AML-193 (cell line): ENCODE data around the gene METRN.

Source experiments
- DNase-seq, 2 experiments: peaks; one replicate each; lab custom pipeline; 2025; lab: John Stamatoyannopoulos, UW

Gene METRN

DNA sequence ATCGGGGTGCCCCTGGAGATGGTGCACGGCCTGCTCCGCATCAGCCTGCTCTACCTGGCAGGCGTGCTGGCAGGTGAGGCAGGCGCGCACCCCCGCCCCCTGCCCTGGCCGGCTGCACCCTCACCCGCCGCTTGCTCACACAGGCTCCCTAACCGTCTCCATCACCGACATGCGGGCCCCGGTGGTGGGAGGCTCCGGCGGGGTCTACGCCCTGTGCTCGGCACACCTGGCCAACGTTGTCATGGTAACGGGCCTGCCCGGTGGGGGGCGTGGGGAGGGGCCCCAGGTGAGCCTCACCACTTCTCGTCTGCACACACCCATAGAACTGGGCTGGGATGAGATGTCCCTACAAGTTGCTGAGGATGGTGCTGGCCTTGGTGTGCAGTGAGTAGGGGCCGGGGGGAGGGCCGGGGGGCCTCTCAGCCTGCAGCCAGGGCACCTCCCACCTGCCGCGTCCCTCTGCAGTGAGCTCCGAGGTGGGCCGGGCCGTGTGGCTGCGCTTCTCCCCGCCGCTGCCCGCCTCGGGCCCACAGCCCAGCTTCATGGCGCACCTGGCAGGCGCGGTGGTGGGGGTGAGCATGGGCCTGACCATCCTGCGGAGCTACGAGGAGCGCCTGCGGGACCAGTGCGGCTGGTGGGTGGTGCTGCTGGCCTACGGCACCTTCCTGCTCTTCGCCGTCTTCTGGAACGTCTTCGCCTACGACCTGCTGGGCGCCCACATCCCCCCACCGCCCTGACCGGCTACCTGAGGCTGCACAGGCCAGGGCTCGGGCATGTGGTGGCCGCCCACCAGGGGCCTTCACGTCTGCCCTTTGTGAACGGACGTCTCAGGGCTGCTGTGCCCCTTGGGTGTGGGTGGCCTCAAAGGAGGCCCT, 37.4 kb upstream of the METRN start:
- no peak for DNase-seq

DNA sequence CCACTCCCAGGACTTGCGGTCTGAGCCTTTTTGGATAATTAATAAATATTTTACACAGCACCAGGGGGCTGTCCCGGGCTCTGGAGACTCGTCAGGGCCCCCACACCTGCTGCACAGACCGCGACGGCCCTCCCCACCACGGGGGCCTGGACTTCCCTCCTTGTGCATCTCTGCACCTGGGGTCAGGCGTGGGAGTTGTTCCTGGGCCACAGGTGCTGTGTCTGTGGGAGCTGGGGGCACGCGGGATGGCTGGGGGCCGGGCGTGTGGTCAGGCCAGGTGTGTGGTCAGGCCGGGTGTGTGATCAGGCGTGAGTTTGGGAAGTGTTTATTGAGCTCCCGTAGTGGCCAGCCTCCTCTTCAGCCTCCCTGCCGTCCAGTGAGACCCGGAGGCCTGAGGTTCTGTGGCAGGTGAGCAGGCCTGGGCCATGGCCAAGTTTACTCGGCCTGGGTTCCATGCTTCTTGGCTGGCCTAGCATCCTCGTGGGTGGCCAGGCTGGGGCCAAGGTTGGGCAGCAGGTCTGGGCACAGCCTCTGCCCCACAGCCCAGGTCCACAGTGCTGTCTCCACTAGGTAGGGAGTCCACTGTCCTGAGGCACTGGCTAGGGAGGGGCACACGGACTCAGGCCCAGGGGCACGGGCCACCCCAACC, 36.6 kb upstream of the METRN start:
- no peak for DNase-seq

DNA sequence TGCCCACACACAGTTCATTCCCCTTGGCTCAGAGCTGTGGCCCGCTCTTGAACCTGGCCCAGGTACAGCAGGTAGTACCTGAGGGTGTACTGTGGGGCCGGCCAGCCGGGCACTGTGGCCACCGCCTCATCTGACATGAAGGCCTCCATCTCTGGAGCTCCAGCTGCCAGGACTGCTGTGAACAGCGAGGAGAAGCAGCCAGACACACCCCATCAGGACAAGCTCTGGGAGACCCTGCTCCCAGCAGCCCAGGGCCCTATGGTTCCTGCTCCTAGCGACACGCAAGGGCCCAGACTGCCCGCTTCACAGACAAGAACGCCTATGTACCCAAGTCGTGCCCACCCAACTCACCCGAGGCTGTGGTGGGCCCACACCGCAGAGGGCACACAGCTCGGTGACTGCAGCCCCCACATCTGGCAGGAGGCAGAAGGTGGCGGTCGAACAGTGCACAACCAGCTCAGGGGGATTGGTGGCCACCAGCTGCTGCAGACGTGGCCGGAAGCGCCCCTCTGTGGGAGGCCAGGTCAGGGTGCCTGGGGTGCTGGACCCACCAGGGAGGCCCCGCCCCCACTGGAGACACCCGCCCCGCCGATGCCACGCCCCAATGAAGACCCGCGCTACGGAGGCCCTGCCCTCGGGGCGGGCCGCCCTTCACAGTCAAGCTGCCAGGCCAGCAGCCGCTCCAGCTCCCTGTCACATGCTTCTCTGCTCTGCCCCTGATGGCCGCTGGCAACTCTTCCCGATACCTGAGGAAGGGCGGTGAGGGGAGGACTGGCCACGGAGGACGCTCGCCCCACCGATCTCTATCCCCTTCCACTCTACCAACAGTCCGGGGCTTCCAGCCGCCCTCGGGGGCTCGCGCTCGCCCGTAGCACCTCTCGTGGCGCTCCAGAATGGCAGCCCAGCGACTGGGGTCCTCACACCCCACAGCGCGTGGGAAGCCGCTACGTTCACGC, 35.8 kb upstream of the METRN start:
- peak; percentile 32 to 48 for DNase-seq

DNA sequence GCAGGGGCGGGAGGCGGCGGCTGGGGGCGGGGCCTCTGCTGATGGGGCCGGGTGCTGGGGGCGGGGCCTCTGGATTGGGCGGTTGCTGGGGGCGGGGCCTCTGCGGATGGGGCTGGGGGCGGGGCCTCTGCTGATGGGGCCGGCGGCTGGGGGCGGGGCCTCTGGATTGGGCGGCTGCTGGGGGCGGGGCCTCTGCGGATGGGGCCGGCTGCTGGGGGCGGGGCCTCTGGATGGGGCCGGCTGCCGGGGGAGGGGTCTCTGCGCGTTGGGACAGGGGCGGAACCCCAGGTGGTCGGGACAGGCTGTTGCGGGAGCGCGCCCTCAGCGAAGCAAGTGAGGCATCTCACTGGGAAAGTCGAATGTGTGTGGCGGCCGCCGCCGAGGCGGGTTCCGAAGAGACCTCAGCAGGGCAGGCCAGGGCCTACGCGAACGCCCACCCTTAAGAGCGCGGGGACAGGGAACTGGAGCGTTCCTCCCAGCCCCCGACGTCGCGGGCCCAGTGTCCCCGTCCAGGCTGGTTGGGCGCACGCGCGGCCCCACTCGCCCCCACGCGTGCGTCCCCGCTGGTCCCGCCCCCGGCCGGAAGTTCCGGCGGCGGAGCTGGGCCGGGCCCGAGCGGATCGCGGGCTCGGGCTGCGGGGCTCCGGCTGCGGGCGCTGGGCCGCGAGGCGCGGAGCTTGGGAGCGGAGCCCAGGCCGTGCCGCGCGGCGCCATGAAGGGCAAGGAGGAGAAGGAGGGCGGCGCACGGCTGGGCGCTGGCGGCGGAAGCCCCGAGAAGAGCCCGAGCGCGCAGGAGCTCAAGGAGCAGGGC, 34.9 kb upstream of the METRN start, which contains the start of gene STUB1:
Gene STUB1 (plus strand): TSS at position 597 of the 811 bp plus-strand sequence. CDS start 116 bp downstream, at position 713.
- DNase-seq: peak; percentile 65 to 69

DNA sequence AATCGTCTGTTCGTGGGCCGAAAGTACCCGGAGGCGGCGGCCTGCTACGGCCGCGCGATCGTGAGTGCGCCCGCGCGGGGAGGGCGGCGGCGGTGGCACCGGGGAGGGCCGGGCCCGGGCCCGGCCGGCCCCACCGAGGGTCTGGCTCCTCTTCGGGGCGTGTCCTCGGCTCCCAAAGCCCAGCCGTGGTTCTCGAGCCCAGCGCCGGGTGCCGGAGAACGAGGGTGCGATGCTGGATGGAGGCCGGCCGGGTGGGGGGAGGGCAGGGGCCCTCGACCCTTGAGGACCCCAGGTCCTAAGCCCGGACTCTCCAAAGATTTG, 34.3 kb upstream of the METRN start:
- DNase-seq: no peak

DNA sequence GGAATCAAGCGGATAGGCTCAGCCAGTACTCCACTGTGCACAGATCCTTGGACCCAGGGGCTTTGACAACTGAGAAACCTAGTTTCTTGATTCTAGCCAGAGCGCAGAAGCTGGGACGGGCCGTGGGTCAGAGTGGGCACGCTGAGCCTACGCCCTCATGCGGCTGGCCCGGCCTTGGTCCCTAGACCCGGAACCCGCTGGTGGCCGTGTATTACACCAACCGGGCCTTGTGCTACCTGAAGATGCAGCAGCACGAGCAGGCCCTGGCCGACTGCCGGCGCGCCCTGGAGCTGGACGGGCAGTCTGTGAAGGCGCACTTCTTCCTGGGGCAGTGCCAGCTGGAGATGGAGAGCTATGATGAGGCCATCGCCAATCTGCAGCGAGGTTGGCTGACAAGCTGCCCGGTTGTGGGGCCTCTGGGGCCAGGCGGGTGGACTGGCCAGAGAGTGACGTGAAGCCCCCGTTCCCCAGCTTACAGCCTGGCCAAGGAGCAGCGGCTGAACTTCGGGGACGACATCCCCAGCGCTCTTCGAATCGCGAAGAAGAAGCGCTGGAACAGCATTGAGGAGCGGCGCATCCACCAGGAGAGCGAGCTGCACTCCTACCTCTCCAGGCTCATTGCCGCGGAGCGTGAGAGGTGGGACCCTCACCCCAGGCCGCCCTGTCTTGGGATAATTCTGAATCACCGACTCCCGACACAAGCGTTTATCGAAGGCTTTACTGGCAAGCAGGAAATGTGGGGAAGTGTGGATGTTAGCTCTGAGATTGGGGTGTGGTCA, 33.8 kb upstream of the METRN start:
- peak; percentile 16 to 19 for DNase-seq

DNA sequence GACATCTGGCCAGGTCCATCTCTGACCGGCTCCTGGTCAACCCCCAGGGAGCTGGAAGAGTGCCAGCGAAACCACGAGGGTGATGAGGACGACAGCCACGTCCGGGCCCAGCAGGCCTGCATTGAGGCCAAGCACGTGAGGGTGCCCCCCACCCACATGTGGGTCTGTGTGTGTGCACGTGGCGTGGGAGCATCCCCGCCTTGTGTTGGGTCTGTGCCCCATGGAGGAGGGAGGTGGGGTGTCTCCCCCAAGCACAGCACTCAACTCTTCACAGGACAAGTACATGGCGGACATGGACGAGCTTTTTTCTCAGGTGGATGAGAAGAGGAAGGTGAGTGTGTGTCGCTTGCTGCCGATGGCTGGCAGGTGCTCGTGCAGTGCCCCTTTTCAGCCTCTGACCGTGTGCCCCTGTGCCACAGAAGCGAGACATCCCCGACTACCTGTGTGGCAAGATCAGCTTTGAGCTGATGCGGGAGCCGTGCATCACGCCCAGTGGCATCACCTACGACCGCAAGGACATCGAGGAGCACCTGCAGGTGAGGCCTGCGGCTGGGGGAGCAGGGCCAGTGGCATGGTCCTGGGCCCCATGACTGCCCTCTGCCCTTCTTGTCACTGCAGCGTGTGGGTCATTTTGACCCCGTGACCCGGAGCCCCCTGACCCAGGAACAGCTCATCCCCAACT, 33.0 kb upstream of the METRN start:
- no peak for DNase-seq

DNA sequence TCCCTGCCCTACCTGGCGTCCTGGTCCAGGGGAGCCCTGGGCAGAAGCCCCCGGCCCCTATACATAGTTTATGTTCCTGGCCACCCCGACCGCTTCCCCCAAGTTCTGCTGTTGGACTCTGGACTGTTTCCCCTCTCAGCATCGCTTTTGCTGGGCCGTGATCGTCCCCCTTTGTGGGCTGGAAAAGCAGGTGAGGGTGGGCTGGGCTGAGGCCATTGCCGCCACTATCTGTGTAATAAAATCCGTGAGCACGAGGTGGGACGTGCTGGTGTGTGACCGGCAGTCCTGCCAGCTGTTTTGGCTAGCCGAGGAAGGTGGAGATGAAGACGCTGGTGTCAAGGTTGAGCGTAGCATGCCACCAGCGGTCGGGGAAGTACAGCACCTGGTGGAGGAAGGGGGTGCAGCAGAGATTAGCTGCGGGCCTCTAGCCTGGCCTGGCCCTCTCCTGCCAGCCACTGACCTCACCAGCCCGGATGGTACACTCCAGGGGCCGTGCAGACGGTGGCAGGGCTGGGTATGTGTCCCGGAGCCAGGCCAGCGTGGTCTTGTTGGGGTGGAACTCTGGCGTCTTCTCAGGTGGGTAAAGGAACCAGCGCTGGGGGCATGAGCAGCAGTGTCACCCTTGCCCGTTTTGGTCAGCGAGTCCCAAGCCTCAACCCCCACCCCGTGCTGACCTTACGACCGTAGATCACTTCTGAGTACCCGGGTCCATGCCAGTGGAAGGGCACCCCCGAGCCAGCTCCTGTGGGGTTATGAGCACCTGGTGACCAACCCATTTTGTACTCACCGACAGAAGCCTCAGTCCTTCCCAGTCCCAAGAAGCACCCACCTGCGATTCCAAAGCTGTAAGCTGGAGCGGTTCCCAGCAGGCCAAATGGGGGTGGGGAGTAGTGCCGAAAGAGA, 32.2 kb upstream of the METRN start:
- DNase-seq: no peak

DNA sequence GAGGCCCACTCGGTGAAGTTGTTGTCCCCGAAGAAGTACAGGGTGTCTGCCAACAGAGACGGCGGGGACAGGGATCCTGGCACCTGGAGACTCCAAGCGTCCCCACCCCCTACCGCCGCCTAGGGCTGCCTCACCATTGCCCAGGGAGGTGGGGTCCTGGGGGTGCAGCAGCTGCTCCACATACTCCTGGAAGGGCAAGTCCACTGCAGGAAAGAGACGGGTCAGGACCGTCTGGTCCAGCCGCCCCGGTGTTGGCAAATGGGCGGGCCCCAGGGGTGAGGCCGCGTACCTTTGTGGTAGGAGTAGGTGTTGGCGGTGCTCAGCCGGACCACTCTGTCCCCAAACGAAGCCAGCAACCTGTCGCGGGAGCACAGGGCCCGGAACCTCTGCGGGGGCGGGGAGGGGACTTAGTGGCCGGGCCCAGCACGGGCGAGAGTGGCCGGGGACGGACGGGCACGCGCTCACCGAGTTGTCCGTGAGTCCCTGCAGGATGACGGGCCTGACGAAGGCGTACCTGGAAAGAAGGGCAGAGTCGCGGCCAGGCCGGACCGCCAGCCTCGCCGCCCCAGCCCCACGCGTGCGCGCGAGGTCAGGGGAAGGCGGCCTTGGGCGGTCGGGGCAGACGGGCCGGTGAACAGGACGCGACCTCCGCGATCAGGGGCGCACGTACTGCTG, 31.4 kb upstream of the METRN start:
- no peak for DNase-seq

DNA sequence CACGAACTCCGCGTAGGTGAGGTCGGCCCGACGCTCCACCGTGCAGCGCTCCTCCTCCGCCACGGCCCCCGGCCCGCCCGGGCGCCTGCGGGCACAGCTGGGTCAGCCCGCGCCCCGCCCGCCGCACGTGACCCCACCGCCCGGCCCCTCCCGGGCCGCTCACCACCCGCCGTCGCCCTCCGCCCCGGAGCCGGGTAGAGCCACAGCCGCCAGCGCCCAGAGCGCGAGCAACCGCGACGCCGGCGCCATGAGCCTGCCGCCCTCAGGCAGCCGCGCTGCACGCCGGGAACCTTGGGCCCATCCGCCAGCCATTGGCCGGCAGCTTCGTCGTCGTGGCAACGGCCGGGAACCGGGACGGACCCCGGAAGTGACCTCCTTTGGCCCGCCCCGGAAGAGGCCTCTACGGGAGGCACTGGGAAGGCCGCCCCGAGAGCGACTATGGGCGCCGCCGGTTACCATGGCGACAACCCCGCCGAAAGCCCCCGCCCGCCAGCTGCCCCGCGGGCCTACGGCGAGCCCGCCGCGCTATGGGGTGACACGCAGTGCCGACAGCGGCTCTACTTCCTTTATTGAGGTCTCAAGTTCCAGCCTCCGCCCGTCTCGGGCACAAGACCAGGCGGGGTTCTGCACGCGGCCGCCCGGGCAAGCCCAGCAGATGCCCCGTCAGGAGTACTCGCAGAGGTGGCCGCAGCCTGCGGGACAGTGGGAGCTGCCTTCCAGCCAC, 30.7 kb upstream of the METRN start, which contains the start of gene JMJD8:
Gene JMJD8 (minus strand): TSS at position 264 of the 724 bp plus-strand sequence. CDS start 15 bp downstream, at position 249.
- DNase-seq: peak; percentile 72 to 87

DNA sequence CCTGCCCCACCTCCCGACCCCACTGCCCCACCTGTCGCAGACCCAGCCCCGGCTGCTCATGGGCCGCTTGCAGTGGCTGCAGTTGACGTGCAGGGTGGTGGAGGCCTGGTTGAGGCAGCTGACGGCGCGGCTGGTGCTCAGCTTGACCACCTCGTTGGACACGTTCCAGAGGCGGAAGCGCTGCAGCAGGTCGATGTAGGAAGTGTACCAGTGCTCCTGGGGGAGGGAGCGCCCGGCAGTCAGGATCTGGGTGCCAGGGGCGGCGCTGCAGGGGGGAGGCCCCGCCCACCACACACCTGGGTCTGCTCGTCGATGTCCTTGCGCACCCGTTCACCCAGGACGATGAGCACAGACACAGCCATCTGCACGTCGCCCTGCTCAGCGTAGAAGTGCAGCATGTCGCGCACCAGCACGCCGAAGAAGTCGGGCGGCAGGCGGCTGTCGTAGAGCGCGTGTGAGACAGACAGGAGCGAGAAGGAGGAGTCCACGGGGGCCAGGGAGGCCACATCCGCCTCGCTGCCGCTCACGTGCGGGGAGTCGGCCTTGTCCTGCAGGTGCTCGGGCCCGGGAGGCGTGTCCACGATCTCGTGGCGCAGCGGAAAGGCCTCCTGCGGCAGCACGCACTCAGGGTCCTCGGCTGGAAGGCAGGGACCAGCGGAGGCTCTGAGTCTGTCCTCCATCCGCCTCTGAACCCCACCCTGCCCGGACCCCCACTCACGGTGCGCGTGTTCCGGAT, 29.8 kb upstream of the METRN start:
- DNase-seq: no peak

DNA sequence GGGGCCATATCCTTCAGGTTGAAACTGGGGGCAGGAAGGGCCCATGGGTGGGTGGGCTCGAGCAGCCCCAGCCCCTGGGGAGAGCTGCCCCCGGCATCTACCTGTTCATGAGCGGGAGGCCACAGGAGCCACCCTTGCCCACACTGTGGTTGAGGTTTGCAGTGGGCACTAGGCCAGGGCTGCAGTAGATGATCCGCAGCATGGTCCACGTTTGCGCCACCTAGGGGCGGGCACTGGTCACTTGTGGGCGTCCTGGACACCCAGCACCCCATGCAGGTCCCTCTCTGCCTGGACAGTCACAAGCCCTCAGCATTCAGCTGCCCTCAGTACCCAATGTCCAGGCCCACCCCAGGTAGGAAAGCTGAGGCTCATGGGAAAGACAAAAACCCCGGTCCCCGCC, 29.0 kb upstream of the METRN start:
- DNase-seq: peak in 1 of 2 experiments; percentile 15

DNA sequence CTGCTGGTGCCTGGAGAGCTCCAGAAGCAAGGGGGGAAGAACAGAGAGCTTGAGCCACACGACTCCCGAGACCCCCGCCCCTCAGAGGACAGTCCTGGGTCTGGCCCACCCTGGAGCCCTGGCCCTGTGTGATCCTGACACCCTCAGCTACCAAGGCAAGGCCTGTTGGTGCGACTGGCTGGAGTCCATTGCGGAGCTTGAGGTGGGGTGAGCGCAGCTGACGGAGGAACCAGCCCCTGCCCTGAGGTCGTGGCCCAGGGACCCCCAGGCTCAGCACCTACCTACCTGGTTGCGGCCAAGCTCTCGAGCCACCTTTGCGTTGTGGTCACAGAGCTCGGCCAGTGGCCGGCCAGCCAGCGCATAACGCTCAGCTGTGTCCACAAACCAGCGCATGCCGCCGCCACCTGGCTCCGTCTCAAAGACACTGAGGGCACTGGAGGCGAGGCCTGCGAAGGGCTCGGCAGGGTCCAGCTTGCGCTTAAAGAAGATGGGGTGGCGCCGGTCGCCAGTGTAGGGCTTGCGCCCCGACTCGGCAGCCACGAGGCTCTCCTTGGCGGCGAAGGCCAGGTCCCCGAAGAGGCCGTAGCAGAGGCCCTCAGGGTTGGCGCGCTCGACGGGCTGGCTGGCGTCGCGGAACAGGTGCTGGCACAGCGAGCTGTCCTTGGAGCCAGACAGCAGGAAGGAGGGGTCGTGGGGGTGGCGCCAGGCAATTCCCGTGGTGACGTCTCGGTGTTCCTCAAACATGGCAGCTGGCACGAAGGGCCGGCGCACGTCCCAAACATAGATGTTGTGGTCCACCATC, 28.3 kb upstream of the METRN start:
- no peak for DNase-seq

DNA sequence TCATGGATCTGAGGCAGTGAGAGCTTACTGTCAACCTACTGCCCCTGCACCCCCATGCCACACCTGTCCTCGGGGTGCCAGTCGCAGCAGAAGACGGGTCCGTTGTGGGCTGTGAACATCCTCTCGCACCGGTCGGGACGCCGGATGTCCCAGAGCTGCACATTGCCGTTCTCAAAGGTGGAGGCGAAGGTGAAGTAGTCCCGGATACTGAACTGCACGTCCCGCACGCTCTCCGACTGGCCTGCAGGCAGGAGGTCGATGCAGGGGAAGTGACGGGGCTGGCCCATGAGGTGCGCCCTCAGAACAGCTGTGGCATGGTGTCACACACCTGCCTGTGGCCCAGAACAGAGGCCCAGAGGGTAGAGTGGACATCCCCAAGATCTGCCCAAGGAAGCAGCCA, 27.4 kb upstream of the METRN start:
- no peak for DNase-seq

DNA sequence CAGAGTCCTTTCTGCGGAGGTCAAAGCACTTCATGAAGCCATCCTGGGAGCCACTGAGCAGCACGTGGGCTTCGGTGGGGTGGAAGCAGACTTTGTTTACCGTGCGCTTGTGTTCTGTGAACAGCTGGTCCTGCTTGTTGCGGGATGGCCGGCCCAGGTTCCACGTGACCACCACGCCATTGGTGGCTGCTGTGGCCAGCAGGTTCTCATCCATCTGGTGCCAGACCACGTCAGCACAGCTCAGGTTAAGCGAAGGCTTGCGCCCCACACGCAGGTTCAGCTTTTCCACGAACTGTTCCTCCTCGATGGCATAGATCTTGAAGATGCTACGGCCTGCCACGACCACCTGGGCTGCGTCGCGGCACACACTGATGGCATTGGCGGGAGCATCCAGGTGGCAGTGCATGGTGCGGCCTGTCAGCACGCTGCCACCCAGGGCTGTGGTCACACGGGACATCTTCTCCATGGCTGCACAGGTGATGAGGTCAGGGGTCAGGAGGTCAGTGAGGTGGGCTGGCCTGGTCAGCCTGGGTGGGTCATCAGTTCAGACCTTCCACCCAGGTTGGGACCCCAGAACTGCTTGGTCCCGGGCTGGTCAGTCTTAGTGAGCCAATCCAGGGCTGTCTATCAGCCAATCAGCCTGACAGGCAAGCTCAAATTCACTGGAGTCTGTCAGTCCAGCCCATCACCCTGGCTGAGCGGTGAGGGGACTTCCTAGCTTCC, 25.6 kb upstream of the METRN start:
- no peak for DNase-seq
